Large intestine (tissue), 3 donors: Measurements from ENCODE around the gene ADAM19. TPM values are rescaled to one million over a fixed set of nuclear protein-coding genes. Genes with fewer than 3 reads are reported as not detected.
"Not testable (repeated sequence)": the region's sequence is repeated elsewhere in the genome, so short reads cannot be mapped to it uniquely, and the experiment has no call there.

ENCODE experiments used
- DNase-seq, 2 donors: peaks; one replicate each; pipeline versions ENCODE4 v3.0.0 to v3.0.0-alpha.2; 2013
- H3K27ac ChIP-seq: one replicate; pipeline ENCODE4 v1.5.1; 2013; ENCODE audit warnings: low read length
- H3K27me3 ChIP-seq: 2 replicates; pipeline ENCODE4 v1.6.1; 2013; ENCODE audit warnings: low read length; ENCODE audit not compliant: control insufficient read depth, insufficient read depth
- H3K36me3 ChIP-seq: 2 replicates; pipeline ENCODE4 v1.6.1; 2013; ENCODE audit warnings: low read length; ENCODE audit not compliant: control insufficient read depth, insufficient read depth
- H3K4me1 ChIP-seq: one replicate; pipeline ENCODE4 v1.6.1; 2013; ENCODE audit warnings: low read length; ENCODE audit not compliant: control insufficient read depth, insufficient read depth
- H3K4me3 ChIP-seq: one replicate; pipeline ENCODE4 v1.5.1; 2013; ENCODE audit warnings: low read length
- H3K9me3 ChIP-seq: one replicate; pipeline ENCODE4 v1.6.1; 2013; ENCODE audit warnings: mild to moderate bottlenecking, low read depth, low read length, moderate library complexity; ENCODE audit not compliant: control insufficient read depth
- WGBS: methylation state at CpG from one replicate; pipeline ENCODE4 v1.1.5; 2013; ENCODE audit warnings: low lambda C conversion rate; ENCODE audit not compliant: insufficient coverage; 5-methylcytosine and 5-hydroxymethylcytosine counted together
- polyA plus RNA-seq: library from polyadenylated mRNA; unstranded; fragments of 120-200 nt; gene quantifications from one replicate; pipeline ENCODE4 v1.2.1, GENCODE V29; 2013

The ADAM19 gene
- polyA plus RNA-seq, 1 donor, result 13.6 TPM

DNA sequence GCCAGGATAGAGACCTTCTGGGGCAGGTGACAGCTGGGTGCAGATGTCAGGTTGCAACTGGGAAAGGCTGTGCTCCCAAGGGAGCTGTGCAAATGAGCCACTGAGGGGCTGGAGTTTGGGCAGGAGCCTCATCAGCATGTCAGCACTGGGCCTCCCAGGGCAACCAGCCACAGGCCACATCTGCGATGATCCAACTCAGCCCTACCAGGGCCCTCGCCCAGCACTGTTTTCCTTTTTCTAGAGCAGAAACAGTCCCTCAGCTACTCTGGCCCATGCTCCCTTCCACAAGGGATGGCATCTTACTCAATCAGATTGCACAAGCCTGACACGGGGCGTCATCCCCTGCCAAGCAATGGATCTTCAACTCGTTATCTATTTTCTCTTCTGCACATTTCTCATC lies 90.8 kb downstream of the ADAM19 start:
- H3K36me3 ChIP-seq, result peaks cover 24% of the 10 kb centered on the region
- 93% methylated on average over 3 of the region's 5 CpGs for WGBS
- H3K4me1 ChIP-seq, result peaks cover 11% of the 10 kb centered on the region
- no peaks in the 10 kb centered on the region for H3K9me3 ChIP-seq
- H3K27me3 ChIP-seq, result no peaks in the 10 kb centered on the region
- no peak for DNase-seq
- no peak overlapping the region for H3K4me3 ChIP-seq
- no peak overlapping the region for H3K27ac ChIP-seq

DNA sequence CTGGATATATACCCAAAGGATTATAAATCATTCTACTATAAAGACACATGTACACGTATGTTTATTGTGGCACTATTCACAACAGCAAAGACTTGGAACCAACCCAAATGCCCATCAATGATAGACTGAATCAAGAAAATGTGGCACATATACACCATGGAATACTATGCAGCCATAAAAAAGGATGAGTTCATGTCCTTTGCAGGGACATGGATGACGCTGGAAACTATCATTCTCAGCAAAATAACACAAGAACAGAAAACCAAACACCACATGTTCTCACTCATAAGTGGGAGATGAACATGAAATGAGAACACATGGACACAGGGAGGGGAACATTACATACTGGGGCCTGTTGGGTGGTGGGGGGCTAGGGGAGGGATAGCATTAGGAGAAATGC lies 92.9 kb downstream of the ADAM19 start:
- not testable (repeated sequence) for H3K27me3 ChIP-seq, H3K4me3 ChIP-seq, H3K9me3 ChIP-seq, H3K27ac ChIP-seq, DNase-seq
- WGBS, result no CpG with 5 or more reads among the region's 2 CpGs
- peaks cover 18% of the 10 kb centered on the region for H3K4me1 ChIP-seq
- peaks cover 22% of the 10 kb centered on the region for H3K36me3 ChIP-seq

DNA sequence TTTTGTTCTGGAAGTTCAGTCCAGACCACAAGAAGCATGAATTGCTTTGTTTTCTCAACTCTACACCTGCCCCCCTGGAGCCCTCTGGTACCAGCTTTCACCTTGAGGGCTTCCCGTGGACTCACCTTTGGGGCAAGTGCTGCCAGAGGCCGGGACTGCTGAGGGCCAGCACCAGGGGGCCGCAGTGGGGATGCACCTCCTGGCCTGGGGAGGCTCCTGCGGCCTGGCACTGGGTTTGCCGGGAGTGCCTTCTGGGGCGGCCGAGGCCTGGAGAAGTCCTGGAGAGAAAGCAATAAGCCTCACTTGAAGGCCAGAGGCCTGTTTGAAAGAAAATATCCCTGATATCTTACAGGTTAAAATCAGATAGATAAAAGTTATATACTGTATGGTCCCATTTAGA lies 93.9 kb downstream of the ADAM19 start:
- WGBS, result no CpG with 5 or more reads among the region's 7 CpGs
- Histone ChIP-seq H3K9me3 (no peaks in the 10 kb centered on the region), H3K27me3 (no peaks in the 10 kb centered on the region), H3K27ac (no peak overlapping the region), H3K36me3 (peaks cover 22% of the 10 kb centered on the region), H3K4me3 (no peak overlapping the region), H3K4me1 (peaks cover 16% of the 10 kb centered on the region)
- no peak for DNase-seq

DNA sequence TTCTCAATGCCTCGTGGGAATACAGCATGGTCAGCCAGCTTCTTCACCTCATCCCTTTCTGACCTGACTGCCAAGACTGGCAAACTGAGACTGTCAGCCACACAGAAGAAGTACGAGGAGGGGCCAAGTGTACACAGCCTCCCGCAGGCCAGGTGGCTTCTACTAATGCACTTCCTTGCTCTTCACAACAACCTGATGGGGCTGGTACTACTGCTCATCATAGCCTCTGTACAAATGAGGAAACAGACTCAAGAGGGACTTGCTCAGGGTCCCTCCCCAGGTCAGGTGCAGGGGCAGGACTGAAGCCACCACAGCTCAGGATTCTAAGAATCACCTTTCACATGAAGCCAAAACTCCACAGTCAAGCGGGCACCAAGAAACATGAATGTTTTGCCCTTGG lies 94.3 kb downstream of the ADAM19 start:
- Histone ChIP-seq H3K4me1 (peaks cover 12% of the 10 kb centered on the region), H3K36me3 (peaks cover 22% of the 10 kb centered on the region), H3K27ac (no peak overlapping the region), H3K4me3 (no peak overlapping the region), H3K9me3 (no peaks in the 10 kb centered on the region), H3K27me3 (no peaks in the 10 kb centered on the region)
- no CpG with 5 or more reads among the region's 4 CpGs for WGBS
- DNase-seq, result no peak

DNA sequence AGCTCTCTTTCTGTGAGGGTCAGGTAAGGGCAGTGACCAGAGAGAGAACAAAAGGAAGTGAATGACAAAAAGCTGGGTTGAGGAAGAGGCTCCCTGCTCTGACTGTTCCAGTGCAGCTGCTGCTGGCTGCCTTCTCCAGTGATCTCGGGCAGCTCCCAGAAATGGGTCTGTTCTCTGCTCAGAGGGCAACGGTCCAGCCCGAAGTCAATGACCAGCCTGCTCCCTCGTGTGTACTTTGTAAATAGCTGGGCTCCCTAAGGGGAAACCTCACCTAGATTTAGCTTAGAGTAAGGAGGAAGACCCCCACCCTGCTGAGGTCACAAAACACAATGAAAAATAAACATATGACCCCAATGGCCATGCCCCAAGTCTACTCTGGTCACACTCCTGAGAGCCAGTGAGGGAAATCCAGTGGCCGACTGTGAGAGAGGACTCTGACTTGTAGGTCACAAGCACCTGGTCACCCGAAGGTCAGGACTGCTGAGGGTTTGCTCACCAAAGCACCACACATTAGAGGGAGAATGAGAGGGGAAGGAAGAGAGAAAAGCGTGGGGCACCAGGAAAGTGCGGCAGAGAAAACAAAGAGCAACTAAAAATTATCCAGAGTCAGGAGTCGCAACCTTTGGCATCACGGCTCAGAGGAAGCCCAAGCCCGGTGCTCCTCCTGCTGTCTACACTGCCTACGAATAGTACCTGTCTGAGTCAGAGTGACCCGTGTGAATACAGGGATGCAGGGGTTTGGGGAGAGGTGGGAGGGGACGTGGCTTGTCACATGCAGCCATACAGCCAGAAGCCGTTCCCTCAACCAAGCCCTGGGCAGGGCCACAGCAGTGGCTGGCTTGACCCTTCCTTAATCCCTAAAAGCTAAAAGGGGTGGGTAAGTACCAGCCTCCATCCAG lies 95.7 kb downstream of the ADAM19 start:
- H3K9me3 ChIP-seq, result no peaks in the 10 kb centered on the region
- no peak overlapping the region for H3K27ac ChIP-seq
- H3K36me3 ChIP-seq, result peaks cover 22% of the 10 kb centered on the region
- DNase-seq, result no peak
- H3K4me1 ChIP-seq, result peaks cover 10% of the 10 kb centered on the region
- H3K27me3 ChIP-seq, result no peaks in the 10 kb centered on the region
- no peak overlapping the region for H3K4me3 ChIP-seq
- 100% methylated on average over 1 of the region's 15 CpGs for WGBS

DNA sequence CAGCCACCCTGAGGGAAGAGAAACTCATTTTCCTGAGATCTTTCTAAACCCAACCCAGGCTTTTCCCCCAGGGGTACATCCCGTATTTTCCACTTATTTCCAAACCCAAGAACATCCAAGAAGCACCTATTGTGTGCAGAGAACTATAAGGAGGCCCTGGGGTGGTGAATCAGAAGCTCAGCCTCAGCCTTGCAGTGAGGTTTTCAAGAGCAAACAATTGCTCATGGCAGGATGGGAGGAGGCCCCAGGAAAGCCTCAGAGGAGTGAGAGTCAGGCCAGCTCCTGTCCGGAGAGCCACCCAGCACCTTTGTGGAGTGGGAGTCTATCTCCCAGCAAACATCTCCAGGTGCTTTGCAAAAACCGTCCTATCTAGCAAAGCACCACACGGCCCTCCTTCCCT lies 96.4 kb downstream of the ADAM19 start:
- no peaks in the 10 kb centered on the region for H3K27me3 ChIP-seq
- DNase-seq, result no peak
- H3K9me3 ChIP-seq, result no peaks in the 10 kb centered on the region
- H3K4me1 ChIP-seq, result peaks cover 10% of the 10 kb centered on the region
- H3K36me3 ChIP-seq, result peaks cover 19% of the 10 kb centered on the region
- H3K4me3 ChIP-seq, result no peak overlapping the region
- no CpG with 5 or more reads among the region's 4 CpGs for WGBS
- H3K27ac ChIP-seq, result no peak overlapping the region

DNA sequence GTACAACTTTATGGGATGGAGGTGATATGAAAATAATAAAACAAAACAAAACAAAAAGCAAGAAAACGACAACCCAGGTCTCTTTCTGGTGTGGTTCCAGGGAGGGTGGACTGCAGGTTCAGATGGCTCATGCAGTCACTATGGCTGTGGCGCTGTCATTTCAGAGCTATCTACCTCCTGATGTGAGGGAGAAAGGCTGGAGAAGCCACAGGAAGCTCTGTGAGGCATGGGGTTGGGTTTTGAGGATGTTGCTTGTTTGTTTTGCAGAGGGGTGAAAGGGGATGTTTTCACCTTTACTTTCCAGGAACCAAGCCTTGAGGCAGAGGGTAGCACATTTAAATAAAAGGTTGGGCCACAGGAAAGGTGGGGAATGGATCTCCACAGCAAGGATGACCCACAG lies 96.8 kb downstream of the ADAM19 start:
- peaks cover 10% of the 10 kb centered on the region for H3K4me1 ChIP-seq
- 89% methylated on average over 1 of the region's 2 CpGs for WGBS
- H3K9me3 ChIP-seq, result no peaks in the 10 kb centered on the region
- no peak for DNase-seq
- no peak overlapping the region for H3K27ac ChIP-seq
- H3K27me3 ChIP-seq, result no peaks in the 10 kb centered on the region
- peaks cover 18% of the 10 kb centered on the region for H3K36me3 ChIP-seq
- H3K4me3 ChIP-seq, result no peak overlapping the region

DNA sequence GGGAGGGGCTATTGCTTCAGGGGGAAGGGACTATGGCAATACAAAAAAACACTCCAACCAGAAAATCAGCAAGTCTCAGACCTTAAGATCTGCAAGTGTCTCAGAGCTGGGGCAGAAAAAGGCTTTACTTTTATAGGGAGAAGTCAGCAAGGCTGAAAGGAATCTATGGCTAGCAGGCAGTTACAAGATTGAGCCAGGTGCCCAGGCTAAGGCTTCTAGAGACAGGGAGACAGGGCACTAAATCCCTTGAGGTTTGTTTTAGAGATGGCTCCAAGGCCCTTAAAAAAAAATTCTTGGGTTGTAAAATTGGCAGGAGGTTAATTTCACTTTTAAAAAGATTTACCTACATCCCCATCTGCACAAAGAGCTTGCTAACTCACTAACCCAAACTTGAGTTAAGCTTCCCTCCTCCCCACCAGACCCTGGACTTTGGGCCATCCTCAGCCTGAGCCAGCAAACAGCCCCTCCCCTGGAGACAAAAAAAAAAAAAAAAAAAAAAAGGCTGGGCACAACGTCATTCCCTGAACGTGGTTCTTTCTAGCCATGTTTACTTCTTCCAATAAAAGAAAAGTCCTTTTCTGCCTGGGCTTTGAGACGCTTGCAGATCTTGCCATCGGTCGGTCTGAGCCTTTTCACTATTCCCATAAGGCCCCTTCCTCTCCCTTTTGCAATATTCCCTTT lies 97.6 kb downstream of the ADAM19 start:
- H3K27me3 ChIP-seq, result no peaks in the 10 kb centered on the region
- peaks cover 10% of the 10 kb centered on the region for H3K4me1 ChIP-seq
- H3K36me3 ChIP-seq, result peaks cover 18% of the 10 kb centered on the region
- H3K27ac ChIP-seq, result peak overlapping the region; percentile 16
- no peak overlapping the region for H3K4me3 ChIP-seq
- WGBS, result 21% methylated on average over 3 of the region's 5 CpGs
- H3K9me3 ChIP-seq, result no peaks in the 10 kb centered on the region
- peak; percentile 45 to 73 for DNase-seq

DNA sequence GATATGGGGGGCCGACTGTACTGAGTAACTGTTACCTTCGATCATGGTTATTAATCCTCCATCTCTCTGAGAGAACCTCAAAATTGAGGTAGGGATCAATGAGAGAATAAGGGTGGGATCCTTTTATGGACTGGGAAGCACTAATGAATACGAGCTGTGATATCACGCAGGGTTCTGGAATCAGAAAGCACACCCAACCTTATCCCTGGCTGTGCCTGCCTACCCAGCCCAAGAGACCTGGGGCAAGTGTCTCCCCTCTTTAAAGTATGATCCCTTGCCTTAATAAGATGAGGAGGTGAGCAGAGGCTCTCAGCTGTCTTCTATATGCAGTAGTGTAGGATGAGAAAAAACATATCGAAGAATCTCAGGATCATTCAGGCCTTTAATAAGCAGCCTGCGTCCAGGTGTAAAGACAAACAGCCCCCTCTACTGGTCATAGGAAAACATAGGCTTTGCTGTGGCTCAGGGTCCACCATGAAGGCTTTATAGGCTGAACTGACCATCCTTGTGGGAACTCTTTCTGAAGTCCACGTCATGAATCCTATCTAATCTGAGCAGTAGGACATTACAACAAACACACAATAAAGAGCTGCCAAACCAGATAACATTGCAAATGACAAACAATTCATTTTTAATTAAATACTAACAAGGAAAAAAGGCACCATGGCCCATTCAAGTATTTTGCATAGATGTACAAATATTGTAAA lies 98.7 kb downstream of the ADAM19 start:
- DNase-seq, result peak; percentile 45 to 57
- 100% methylated on average over 2 of the region's 7 CpGs for WGBS
- H3K27ac ChIP-seq, result no peak overlapping the region

DNA sequence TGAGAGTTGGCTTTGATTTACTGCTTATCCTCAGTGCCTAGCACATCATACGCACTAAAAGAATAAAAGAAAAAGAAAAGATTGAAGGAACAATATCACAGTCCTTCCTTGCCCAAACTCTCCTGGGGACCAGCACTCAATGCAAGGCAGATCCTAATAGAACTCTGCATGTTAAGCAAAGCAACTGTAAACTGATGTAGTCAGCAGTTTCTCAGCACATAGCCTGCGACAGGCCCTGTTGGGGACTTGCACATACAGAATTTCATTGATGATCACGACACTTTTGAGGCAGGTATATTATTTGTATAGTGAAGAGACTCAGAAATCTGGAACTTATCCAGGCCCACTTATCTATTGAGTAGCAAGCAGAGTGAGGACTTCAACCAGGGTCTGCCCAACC lies 100.1 kb downstream of the ADAM19 start:
- H3K4me1 ChIP-seq, result peaks cover 10% of the 10 kb centered on the region
- H3K27me3 ChIP-seq, result no peaks in the 10 kb centered on the region
- H3K9me3 ChIP-seq, result no peaks in the 10 kb centered on the region
- WGBS, result no CpG with 5 or more reads among the region's 3 CpGs
- no peak overlapping the region for H3K4me3 ChIP-seq
- H3K36me3 ChIP-seq, result peaks cover 6% of the 10 kb centered on the region
- no peak for DNase-seq
- H3K27ac ChIP-seq, result no peak overlapping the region

More for the DNA sequence above, 98.7 kb downstream of the ADAM19 start:
- Histone ChIP-seq H3K9me3 (no peaks in the 10 kb centered on the region), H3K36me3 (peaks cover 18% of the 10 kb centered on the region), H3K4me3 (no peak overlapping the region), H3K27me3 (no peaks in the 10 kb centered on the region), H3K4me1 (peaks cover 10% of the 10 kb centered on the region)
